22Rv1 (cell line): ENCODE results near the gene ANAPC16.

Source experiments
- CTCF ChIP-seq: fragments of 450-650 bp; IDR thresholded peaks from 2 replicates; pipeline ENCODE4 v1.5.1; 2017; ENCODE audit warnings: mild to moderate bottlenecking
- ZFX ChIP-seq: fragments of 450-650 bp; IDR thresholded peaks from 2 replicates; pipeline ENCODE4 v1.6.1; 2017; ENCODE audit warnings: antibody characterized with exemption, borderline replicate concordance

- TF ChIP-seq CTCF (no peak), ZFX (no peak)
Observed at GRCh38 chr10:72254813-72255568, 39.2 kb downstream of the ANAPC16 start.
